Dendritic cell treated with granulocyte-macrophage colony-stimulating factor and Interleukin-4, amounts not matched to agents 40 ng/mL and 50 ng/mL, for 4 days (primary cell): ENCODE measurements around the gene CASP9.
"Not testable (repeated sequence)": the region's sequence is repeated elsewhere in the genome, so short reads cannot be mapped to it uniquely, and the experiment has no call there.

Source experiments
- H3K27ac Mint-ChIP-seq: one replicate; pipeline ENCODE4 v1.8.0; 2022; ENCODE audit warnings: mild to moderate bottlenecking, mixed read lengths
- H3K27me3 Mint-ChIP-seq: one replicate; pipeline ENCODE4 v1.8.0; 2022; ENCODE audit warnings: mild to moderate bottlenecking, mixed read lengths
- H3K36me3 Mint-ChIP-seq: one replicate; pipeline ENCODE4 v1.8.0; 2022; ENCODE audit warnings: low read depth, mixed read lengths
- H3K4me1 Mint-ChIP-seq: one replicate; pipeline ENCODE4 v1.8.0; 2022; ENCODE audit warnings: low read depth, mixed read lengths
- H3K4me3 Mint-ChIP-seq: one replicate; pipeline ENCODE4 v1.8.0; 2022; ENCODE audit warnings: mild to moderate bottlenecking, moderate library complexity, mixed read lengths
- H3K9me3 Mint-ChIP-seq: one replicate; pipeline ENCODE4 v1.8.0; 2022; ENCODE audit warnings: mixed read lengths
- intact Hi-C: fragments of 100-400 bp; cut with micrococcal nuclease; formaldehyde crosslinking; loops from one replicate; pipeline ENCODE4 v1.15.0; 2022

CASP9 gene

DNA sequence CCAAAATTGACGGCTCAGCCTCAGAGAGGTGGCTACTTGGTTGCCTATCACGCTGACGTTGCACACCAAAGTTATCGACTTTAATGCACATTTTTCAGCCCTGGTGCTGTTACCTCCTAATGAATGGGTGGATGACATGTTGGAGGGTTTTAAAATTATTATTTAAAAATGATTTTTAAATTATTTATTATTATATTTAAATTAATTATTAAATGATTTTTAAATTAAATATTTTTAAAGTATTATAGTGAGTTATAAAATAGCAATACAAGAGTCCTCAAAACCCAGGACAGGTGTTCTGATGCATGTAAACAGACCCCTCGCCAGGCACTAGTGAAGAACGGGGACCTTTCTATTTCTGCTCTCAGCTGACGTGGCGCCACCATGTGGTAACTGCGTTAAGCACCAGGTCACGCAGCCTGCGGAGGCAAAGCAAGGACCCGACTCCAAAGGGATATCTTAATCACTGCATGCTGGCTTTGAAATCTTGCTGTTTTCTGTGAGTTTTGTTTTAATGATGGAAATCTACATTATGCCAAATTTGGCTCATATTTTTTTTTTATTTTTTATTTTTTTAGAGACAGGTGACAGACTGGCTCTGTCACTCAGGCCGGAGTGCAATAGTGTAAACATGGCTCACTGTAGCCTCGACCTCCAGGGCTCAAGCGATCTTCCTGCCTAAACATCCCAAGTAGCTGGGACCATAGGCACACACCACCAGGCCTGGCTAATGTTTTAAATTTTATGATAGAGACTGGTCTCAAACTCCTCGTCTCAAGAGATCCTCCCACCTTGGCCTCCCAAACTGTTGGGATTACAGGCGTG, 22.6 kb downstream of the CASP9 start:
- Mint-ChIP-seq H3K9me3 (peaks cover 8% of the 10 kb centered on the region), H3K4me3 (no peak overlapping the region), H3K4me1 (no peaks in the 10 kb centered on the region), H3K27ac (no peak overlapping the region), H3K27me3 (no peaks in the 10 kb centered on the region), H3K36me3 (peaks cover 83% of the 10 kb centered on the region)
- intact Hi-C loops = no loop called here

DNA sequence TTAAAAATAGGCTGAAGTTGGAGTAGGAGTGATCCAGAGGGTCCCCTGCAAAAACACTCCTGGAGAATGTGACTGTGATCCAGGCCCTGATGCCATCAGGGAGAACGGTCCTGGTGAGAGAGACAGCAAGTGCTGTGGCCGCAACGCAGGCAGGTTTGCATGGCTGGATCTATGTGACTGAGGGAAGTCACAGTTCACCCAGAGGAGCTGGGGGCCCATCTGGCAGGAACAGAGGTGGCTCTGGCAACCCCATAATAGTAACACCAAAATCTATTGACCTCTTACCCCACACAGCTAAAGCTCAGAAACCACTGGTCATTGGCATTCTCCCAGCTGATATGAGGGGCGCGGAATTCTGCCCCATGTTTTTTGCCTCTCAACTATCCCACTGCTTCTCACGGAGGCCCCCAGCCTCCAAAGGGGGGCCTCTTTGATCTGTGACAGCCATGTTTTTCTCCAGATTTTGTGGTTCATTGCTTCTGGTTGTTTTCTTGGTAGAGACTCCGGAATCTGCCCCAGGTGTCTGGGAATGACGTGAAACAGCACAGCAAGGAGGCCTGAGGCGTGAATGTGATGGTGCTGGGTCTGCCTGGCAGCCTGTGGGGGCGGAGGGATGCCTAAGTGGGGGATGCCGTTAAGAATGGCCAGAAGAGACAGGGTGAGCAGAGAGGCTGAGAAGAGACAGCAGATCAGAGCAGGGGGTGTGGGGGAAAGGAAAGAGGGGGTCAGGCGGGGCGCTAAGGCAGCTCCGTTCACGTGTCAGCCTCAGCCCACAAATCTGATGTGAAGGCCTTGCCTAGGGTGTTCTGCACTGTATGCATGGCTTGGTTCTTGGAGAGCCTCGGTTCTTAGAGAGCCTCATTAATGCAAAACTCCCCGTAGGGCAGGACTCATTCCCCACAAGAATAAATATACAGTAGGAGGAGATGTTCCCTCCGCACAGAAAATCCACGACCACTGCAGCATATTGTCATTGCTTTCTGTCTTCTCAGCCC, 23.5 kb downstream of the CASP9 start:
- intact Hi-C loops = no loop called here
- H3K4me3 Mint-ChIP-seq = no peak overlapping the region

GRCh38 chr1:15493869-15494390, 30.1 kb downstream of the CASP9 start:
- Mint-ChIP-seq H3K27me3 (no peaks in the 10 kb centered on the region), H3K4me1 (no peaks in the 10 kb centered on the region), H3K27ac (no peak overlapping the region), H3K4me3 (no peak overlapping the region), H3K36me3 (peaks cover 76% of the 10 kb centered on the region), H3K9me3 (peaks cover 8% of the 10 kb centered on the region)
- intact Hi-C loops = no loop called here

More for the DNA sequence above, 23.5 kb downstream of the CASP9 start:
- Mint-ChIP-seq H3K27ac (no peak overlapping the region), H3K4me1 (no peaks in the 10 kb centered on the region), H3K36me3 (peaks cover 80% of the 10 kb centered on the region), H3K9me3 (peaks cover 8% of the 10 kb centered on the region), H3K27me3 (no peaks in the 10 kb centered on the region)

GRCh38 chr1:15492596-15492995, 31.4 kb downstream of the CASP9 start:
- intact Hi-C loops = no loop called here
- peaks cover 66% of the 10 kb centered on the region for H3K36me3 Mint-ChIP-seq
- H3K9me3 Mint-ChIP-seq = peaks cover 2% of the 10 kb centered on the region
- no peak overlapping the region for H3K4me3 Mint-ChIP-seq
- H3K27me3 Mint-ChIP-seq = no peaks in the 10 kb centered on the region
- no peak overlapping the region for H3K27ac Mint-ChIP-seq
- no peaks in the 10 kb centered on the region for H3K4me1 Mint-ChIP-seq

DNA sequence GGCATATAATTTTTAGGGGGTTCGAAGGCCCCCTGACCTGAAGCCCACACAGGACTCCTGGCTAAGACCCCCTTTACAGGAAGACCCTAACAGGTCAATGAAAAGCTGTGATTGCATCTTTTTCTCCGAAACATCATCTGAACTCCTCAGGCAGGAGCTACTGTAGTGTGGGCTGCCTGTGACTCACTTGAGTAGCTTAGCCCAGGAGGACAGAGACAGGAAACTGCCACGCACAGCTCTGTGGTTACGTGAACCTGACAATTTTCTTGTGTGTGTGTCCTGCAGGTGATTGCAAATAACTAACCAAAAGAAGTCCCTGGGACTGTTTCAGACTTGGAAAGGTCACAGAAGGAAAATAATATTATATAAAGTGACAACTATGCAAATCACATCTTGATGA, 33.0 kb downstream of the CASP9 start:
- peaks cover 69% of the 10 kb centered on the region for H3K36me3 Mint-ChIP-seq
- H3K27me3 Mint-ChIP-seq, intact Hi-C loops, H3K9me3 Mint-ChIP-seq, H3K4me1 Mint-ChIP-seq, H3K27ac Mint-ChIP-seq, H3K4me3 Mint-ChIP-seq: not testable (repeated sequence)

DNA sequence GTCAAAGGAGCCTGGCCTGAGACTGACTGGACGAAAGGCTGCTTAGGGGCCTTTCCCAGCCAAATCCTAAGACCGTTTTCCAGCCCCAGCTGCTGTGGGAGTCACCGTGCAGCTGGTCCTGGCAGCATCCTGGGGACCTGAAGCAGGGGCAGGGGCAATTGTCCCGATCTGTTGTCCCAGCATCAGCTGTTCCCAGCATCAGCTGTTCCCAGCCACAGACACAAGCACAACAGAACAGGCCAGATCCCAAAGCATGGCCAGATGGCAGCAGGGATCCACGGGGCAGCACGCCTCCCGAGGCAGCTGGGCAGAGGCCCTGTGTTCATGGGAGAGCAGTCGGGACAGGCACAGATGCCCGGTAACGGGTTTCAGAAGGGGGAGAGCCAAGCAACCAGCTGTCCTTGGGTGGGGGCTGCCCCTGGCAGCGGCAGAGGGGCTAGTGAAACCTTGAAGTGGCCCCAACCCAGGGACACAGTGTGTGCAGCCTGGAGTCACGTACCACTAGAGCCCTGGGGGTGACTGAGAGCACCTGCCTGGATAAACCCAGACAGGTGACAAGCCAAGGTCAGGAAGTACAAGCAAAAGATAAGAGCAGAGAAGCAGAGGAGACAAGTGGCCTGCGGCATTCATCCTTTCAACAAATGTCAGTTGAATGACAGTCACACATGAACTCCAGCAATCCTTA, 34.8 kb downstream of the CASP9 start:
- Mint-ChIP-seq H3K36me3 (peaks cover 56% of the 10 kb centered on the region), H3K4me1 (no peaks in the 10 kb centered on the region), H3K9me3 (no peaks in the 10 kb centered on the region), H3K4me3 (no peak overlapping the region), H3K27ac (no peak overlapping the region), H3K27me3 (no peaks in the 10 kb centered on the region)
- intact Hi-C loops = no loop called here

DNA sequence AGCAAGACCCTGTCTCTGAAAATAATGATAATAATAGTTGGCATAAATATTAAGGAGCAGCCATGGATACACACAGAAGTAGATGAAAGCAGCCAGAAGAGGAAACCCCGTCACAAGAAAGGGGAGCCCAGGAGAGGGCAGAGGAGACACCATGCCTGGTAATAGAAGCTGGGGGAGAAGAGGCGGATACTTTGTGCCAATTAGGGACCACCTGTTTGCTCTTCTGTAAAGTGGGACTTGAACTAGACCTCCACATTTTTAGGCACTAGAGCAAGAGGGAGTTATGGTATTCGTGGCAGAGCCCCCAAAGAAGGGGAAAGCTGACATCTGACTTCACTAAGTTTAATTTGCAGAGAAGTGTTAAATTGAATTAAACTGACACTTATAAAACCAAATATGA, 35.6 kb downstream of the CASP9 start:
- intact Hi-C loops = no loop called here
- no peak overlapping the region for H3K4me3 Mint-ChIP-seq
- no peaks in the 10 kb centered on the region for H3K4me1 Mint-ChIP-seq
- no peaks in the 10 kb centered on the region for H3K9me3 Mint-ChIP-seq
- no peak overlapping the region for H3K27ac Mint-ChIP-seq
- peaks cover 47% of the 10 kb centered on the region for H3K36me3 Mint-ChIP-seq
- H3K27me3 Mint-ChIP-seq = no peaks in the 10 kb centered on the region

- H3K9me3 Mint-ChIP-seq, H3K4me1 Mint-ChIP-seq, intact Hi-C loops, H3K4me3 Mint-ChIP-seq, H3K27me3 Mint-ChIP-seq, H3K27ac Mint-ChIP-seq: not testable (repeated sequence)
- H3K36me3 Mint-ChIP-seq = peaks cover 34% of the 10 kb centered on the region
Measured at GRCh38 chr1:15486844-15487610, 37.0 kb downstream of the CASP9 start.

GRCh38 chr1:15485636-15486035, 38.4 kb downstream of the CASP9 start:
- no peaks in the 10 kb centered on the region for H3K4me1 Mint-ChIP-seq
- H3K36me3 Mint-ChIP-seq = peaks cover 24% of the 10 kb centered on the region
- H3K27ac Mint-ChIP-seq = no peak overlapping the region
- no peak overlapping the region for H3K4me3 Mint-ChIP-seq
- no peaks in the 10 kb centered on the region for H3K9me3 Mint-ChIP-seq
- intact Hi-C loops = no loop called here
- H3K27me3 Mint-ChIP-seq = no peaks in the 10 kb centered on the region

GRCh38 chr1:15484443-15484842, 39.6 kb downstream of the CASP9 start:
- H3K27ac Mint-ChIP-seq, H3K4me1 Mint-ChIP-seq, H3K9me3 Mint-ChIP-seq, H3K27me3 Mint-ChIP-seq, H3K4me3 Mint-ChIP-seq, intact Hi-C loops: not testable (repeated sequence)
- peaks cover 19% of the 10 kb centered on the region for H3K36me3 Mint-ChIP-seq

DNA sequence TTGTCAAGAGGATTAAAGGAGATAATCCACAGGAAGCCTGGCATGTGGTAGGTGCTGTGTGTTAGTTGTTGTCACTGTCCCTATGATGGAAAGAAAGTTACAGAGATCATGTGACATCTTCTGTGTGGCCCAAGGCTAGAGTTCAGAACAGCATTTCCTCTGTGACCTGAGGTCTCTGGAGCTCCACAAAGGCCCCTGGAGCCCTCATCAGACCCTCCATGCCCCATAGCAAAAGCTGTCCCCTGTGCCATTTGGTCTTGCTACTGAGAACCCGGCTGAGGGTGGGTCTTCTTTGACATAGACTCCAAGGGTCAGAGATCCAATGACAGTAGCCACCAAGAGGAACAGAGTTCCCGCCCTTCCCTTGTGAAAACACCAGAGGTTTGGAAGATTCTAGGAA, 40.0 kb downstream of the CASP9 start:
- Mint-ChIP-seq H3K4me1 (peaks cover 10% of the 10 kb centered on the region), H3K36me3 (peaks cover 19% of the 10 kb centered on the region), H3K27me3 (peaks cover 3% of the 10 kb centered on the region), H3K27ac (no peak overlapping the region), H3K9me3 (no peaks in the 10 kb centered on the region), H3K4me3 (no peak overlapping the region)
- intact Hi-C loops = no loop called here

DNA sequence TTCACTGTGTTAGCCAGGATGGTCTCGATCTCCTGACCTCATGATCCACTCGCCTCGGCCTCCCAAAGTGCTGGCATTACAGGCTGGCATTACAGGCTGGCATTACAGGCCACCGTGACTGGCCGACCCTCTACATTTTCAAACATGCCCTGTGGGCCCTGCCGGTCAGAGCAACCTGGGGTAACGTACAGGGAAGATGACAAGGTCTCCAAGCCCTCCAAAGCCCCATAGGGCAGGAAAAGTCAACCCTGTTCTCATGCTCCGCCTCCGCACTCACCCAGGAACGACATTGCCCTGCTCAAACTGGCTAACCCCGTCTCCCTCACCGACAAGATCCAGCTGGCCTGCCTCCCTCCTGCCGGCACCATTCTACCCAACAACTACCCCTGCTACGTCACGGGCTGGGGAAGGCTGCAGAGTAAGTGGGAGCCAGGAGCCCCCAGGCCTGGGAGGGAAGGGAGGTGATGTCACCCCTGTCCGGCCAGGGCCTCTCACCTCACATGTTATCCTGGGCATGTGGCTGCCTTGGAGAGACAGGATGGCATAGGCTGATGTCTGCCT, 41.0 kb downstream of the CASP9 start:
- H3K4me3 Mint-ChIP-seq, H3K27ac Mint-ChIP-seq, H3K9me3 Mint-ChIP-seq, intact Hi-C loops, H3K27me3 Mint-ChIP-seq, H3K4me1 Mint-ChIP-seq: not testable (repeated sequence)
- H3K36me3 Mint-ChIP-seq = peaks cover 19% of the 10 kb centered on the region

DNA sequence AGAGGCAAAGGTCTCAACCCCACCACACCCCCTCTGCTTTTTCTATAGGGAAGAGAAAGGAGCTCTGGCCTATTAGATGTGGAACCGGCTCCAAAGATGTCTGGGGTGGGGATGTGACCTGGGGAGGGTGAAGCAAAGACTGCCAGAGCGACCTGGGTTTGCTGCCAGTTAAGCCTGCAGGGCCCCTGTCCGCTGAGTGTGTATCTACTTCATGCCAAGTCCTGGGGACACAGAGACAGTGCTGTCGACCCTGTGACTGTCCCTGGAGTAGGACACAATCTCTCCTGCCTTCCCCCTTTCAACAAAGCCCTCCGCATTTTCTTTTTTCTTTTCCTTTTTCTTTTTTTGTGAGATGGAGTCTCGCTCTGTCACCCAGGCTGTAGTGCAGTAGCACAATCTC, 41.6 kb downstream of the CASP9 start:
- not testable (repeated sequence) for H3K27me3 Mint-ChIP-seq, H3K4me1 Mint-ChIP-seq

More for the DNA sequence above, 41.6 kb downstream of the CASP9 start:
- H3K36me3 Mint-ChIP-seq = peaks cover 19% of the 10 kb centered on the region
- intact Hi-C loops, H3K9me3 Mint-ChIP-seq, H3K4me3 Mint-ChIP-seq, H3K27ac Mint-ChIP-seq: not testable (repeated sequence)
